Activated T-helper 1 cell treated with anti-CD3 and anti-CD28 coated beads, Interleukin-2, amount 50 U/mL, for 16 hours (primary cell): ENCODE data around the gene RAMP3.

Experiments
- DNase-seq, 2 donors: peaks; one replicate each; pipeline ENCODE4 v3.0.0-alpha.2; 2020; ENCODE audit warnings: low read depth in 1 of 2, low spot score in 1 of 2

Gene RAMP3

GRCh38 chr7:45219801-45220435, 62.3 kb downstream of the RAMP3 start:
- DNase-seq = no peak

GRCh38 chr7:45220846-45221618, 63.4 kb downstream of the RAMP3 start:
- no peak for DNase-seq

- DNase-seq = no peak
These were observed 64.5 kb downstream of the RAMP3 start for GRCh38 chr7:45221896-45222604.

- no peak for DNase-seq
These were observed 65.5 kb downstream of the RAMP3 start for GRCh38 chr7:45223078-45223477.

- no peak for DNase-seq
These were observed 66.4 kb downstream of the RAMP3 start for GRCh38 chr7:45223728-45224630.

- DNase-seq = no peak
These were observed 67.2 kb downstream of the RAMP3 start for GRCh38 chr7:45224832-45225231.

- DNase-seq = no peak
These were observed 67.8 kb downstream of the RAMP3 start for GRCh38 chr7:45225311-45225947.

GRCh38 chr7:45225948-45226335, 68.4 kb downstream of the RAMP3 start:
- DNase-seq = no peak

GRCh38 chr7:45229156-45229920, 71.7 kb downstream of the RAMP3 start:
- no peak for DNase-seq

GRCh38 chr7:45230083-45230482, 72.5 kb downstream of the RAMP3 start:
- DNase-seq = no peak

- no peak for DNase-seq
These were observed 73.1 kb downstream of the RAMP3 start for GRCh38 chr7:45230611-45231165.

- no peak for DNase-seq
These were observed 75.7 kb downstream of the RAMP3 start for GRCh38 chr7:45233249-45233775.
